Endodermal cell (in vitro differentiated cells): ENCODE measurements around the gene MYRIP. TPM values are rescaled to one million over a fixed set of nuclear protein-coding genes. Genes with fewer than 3 reads are reported as not detected.

Experiments used
- DNase-seq: peaks from one replicate; pipeline ENCODE4 v3.0.0-alpha.2; 2017
- H3K27ac ChIP-seq: 2 replicates; pipeline ENCODE4 v1.5.1; 2013; ENCODE audit warnings: mild to moderate bottlenecking, low read depth, low read length, moderate library complexity
- H3K27me3 ChIP-seq: 2 replicates; pipeline ENCODE4 v1.6.1; 2013; ENCODE audit warnings: mild to moderate bottlenecking, low read length, moderate library complexity; ENCODE audit not compliant: insufficient read depth, control insufficient read depth, poor library complexity, severe bottlenecking
- H3K36me3 ChIP-seq: 2 replicates; pipeline ENCODE4 v1.7.0; 2013; ENCODE audit warnings: mild to moderate bottlenecking, low read length, moderate library complexity; ENCODE audit not compliant: control insufficient read depth, insufficient read depth
- H3K4me1 ChIP-seq: one replicate; pipeline ENCODE4 v1.7.0; 2013; ENCODE audit warnings: low read length; ENCODE audit not compliant: control insufficient read depth, insufficient read depth
- H3K4me3 ChIP-seq: 2 replicates; pipeline ENCODE4 v1.5.1; 2013; ENCODE audit warnings: mild to moderate bottlenecking, low read length, moderate library complexity
- H3K9ac ChIP-seq: 2 replicates; pipeline ENCODE4 v1.6.1; 2013; ENCODE audit warnings: mild to moderate bottlenecking, low read length, moderate library complexity; ENCODE audit not compliant: poor library complexity, severe bottlenecking; ENCODE audit errors: extremely low read depth
- H3K9me3 ChIP-seq: 2 replicates; pipeline ENCODE4 v1.6.1; 2013; ENCODE audit warnings: mild to moderate bottlenecking, low read length, moderate library complexity; ENCODE audit not compliant: control insufficient read depth
- H3K27ac Mint-ChIP-seq: 2 replicates; pipeline ENCODE4 v1.8.0; 2020; ENCODE audit warnings: mixed read lengths
- H3K27me3 Mint-ChIP-seq: 2 replicates; pipeline ENCODE4 v1.8.0; 2021; ENCODE audit warnings: mild to moderate bottlenecking, mixed read lengths; ENCODE audit not compliant: insufficient read depth
- H3K36me3 Mint-ChIP-seq: 2 replicates; pipeline ENCODE4 v1.8.0; 2020; ENCODE audit warnings: low read depth, mixed read lengths
- H3K4me1 Mint-ChIP-seq: 2 replicates; pipeline ENCODE4 v1.8.0; 2020; ENCODE audit warnings: mixed read lengths
- H3K4me3 Mint-ChIP-seq: 2 replicates; pipeline ENCODE4 v1.8.0; 2020; ENCODE audit warnings: mild to moderate bottlenecking, moderate library complexity, mixed read lengths
- H3K9me3 Mint-ChIP-seq: 2 replicates; pipeline ENCODE4 v1.8.0; 2020; ENCODE audit warnings: mild to moderate bottlenecking, mixed read lengths
- WGBS, 2 experiments: methylation state at CpG; one replicate each; pipeline versions ENCODE4 v1.1.5 to v1.1.7; 2013; ENCODE audit warnings: missing lambda C conversion rate in 2 of 2, mixed read lengths in 1 of 2; ENCODE audit not compliant: insufficient coverage in 1 of 2, insufficient read length in 1 of 2; 5-methylcytosine and 5-hydroxymethylcytosine counted together
- total RNA-seq, 2 donors: library from RNA; stranded (reverse); fragmentation: NEBNext Ultra II Directional in 1 of 2; extraction: Animal tissue kit (Norgen Biotek cat#: 25700) in 1 of 2; gene quantifications; 2 replicates in 1 of 2; 3 replicates in 1 of 2; pipeline ENCODE4 v1.2.1, GENCODE V29; 2021
- TF ChIP-seq, protein P1 (sequence below): fragments of 200-600 bp; sonication (generic); conservative IDR thresholded peaks from 2 replicates; pipeline ENCODE4 v1.5.0; 2021; ENCODE audit warnings: antibody characterized with exemption, mild to moderate bottlenecking

The MYRIP gene
- total RNA-seq, 2 donors from 2014 or later: 4.3 to 4.6 TPM

DNA sequence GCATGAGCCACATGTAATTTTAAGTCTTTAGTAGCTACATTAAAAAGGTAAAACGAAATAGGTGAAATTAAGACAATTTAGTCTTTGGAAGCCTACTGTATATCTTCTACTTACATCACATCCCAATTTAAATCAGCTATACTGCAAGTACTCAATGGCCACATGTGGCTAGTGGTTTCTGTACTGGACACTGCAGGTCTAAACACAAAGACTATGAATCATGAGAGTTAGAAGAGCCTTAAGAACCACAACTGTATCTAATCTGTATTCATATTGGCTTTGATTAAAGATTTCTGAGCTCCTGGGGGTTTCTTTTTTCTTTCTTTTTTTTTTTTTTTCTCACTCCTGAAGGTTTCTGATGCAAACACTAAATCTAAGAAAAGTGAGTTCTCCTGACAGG is 497.8 kb downstream of the MYRIP start:
- TF ChIP-seq, protein P1, sequence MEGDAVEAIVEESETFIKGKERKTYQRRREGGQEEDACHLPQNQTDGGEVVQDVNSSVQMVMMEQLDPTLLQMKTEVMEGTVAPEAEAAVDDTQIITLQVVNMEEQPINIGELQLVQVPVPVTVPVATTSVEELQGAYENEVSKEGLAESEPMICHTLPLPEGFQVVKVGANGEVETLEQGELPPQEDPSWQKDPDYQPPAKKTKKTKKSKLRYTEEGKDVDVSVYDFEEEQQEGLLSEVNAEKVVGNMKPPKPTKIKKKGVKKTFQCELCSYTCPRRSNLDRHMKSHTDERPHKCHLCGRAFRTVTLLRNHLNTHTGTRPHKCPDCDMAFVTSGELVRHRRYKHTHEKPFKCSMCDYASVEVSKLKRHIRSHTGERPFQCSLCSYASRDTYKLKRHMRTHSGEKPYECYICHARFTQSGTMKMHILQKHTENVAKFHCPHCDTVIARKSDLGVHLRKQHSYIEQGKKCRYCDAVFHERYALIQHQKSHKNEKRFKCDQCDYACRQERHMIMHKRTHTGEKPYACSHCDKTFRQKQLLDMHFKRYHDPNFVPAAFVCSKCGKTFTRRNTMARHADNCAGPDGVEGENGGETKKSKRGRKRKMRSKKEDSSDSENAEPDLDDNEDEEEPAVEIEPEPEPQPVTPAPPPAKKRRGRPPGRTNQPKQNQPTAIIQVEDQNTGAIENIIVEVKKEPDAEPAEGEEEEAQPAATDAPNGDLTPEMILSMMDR: no peak
- no peaks in the 10 kb centered on the region for H3K4me1 ChIP-seq
- Mint-ChIP-seq H3K27ac (no peak overlapping the region), H3K27me3 (no peaks in the 10 kb centered on the region), H3K4me1 (peaks cover 16% of the 10 kb centered on the region), H3K36me3 (peaks cover 15% of the 10 kb centered on the region), H3K9me3 (no peaks in the 10 kb centered on the region), H3K4me3 (no peak overlapping the region)
- no peak overlapping the region for H3K9ac ChIP-seq
- H3K9me3 ChIP-seq: peaks cover 3% of the 10 kb centered on the region
- DNase-seq: no peak
- WGBS, 2 experiments: 81% methylated on average over 1 of the region's 1 CpG; no CpG with 5 or more reads in 1 of the 2 experiments
- no peak overlapping the region for H3K27ac ChIP-seq
- no peaks in the 10 kb centered on the region for H3K27me3 ChIP-seq
- no peak overlapping the region for H3K4me3 ChIP-seq
- H3K36me3 ChIP-seq: peaks cover 15% of the 10 kb centered on the region

GRCh38 chr3:40308725-40309417 is 499.5 kb downstream of the MYRIP start:
- Histone ChIP-seq H3K4me1 (no peaks in the 10 kb centered on the region), H3K9me3 (no peaks in the 10 kb centered on the region), H3K4me3 (peak overlapping the region; percentile 82), H3K27ac (no peak overlapping the region), H3K27me3 (no peaks in the 10 kb centered on the region), H3K9ac (peak overlapping the region; percentile 53), H3K36me3 (peaks cover 32% of the 10 kb centered on the region)
- H3K4me1 Mint-ChIP-seq: peaks cover 20% of the 10 kb centered on the region
- H3K27ac Mint-ChIP-seq: peak overlapping the region; percentile 93
- peaks cover 26% of the 10 kb centered on the region for H3K36me3 Mint-ChIP-seq
- no peaks in the 10 kb centered on the region for H3K27me3 Mint-ChIP-seq
- TF ChIP-seq, protein P1: no peak
- 50 to 58% methylated on average over 17 to 20 of the region's 20 CpGs for WGBS, 2 experiments
- peak overlapping the region; percentile 99 for H3K4me3 Mint-ChIP-seq
- no peaks in the 10 kb centered on the region for H3K9me3 Mint-ChIP-seq
- no peak for DNase-seq

- H3K27me3 ChIP-seq: no peaks in the 10 kb centered on the region
- TF ChIP-seq, protein P1: peak; percentile 94
- peak within 1 kb of the TSS; percentile 98 for H3K4me3 ChIP-seq
- H3K4me3 Mint-ChIP-seq: peak within 1 kb of the TSS; percentile 99
- H3K27me3 Mint-ChIP-seq: no peaks in the 10 kb centered on the region
- peaks cover 25% of the 10 kb centered on the region for H3K4me1 Mint-ChIP-seq
- peaks cover 26% of the 10 kb centered on the region for H3K36me3 Mint-ChIP-seq
- peak within 1 kb of the TSS; percentile 98 for H3K27ac ChIP-seq
- WGBS, 2 experiments: 0% methylated on average over 30 to 50 of the region's 50 CpGs
- no peaks in the 10 kb centered on the region for H3K9me3 Mint-ChIP-seq
- no peaks in the 10 kb centered on the region for H3K4me1 ChIP-seq
- peaks cover 35% of the 10 kb centered on the region for H3K36me3 ChIP-seq
- H3K27ac Mint-ChIP-seq: peak within 1 kb of the TSS; percentile 99
- DNase-seq: peak; percentile 100
- peak within 1 kb of the TSS; percentile 98 for H3K9ac ChIP-seq
- no peaks in the 10 kb centered on the region for H3K9me3 ChIP-seq
Measured at GRCh38 chr3:40309418-40309924, 500.1 kb downstream of the MYRIP start, which contains the start of gene EIF1B. EIF1B (plus strand) TSS chr3:40309707; CDS start chr3:40309942, 235 bp downstream.
